Kidney epithelial cell (primary cell): ENCODE measurements around the gene TESK2. TPM values are rescaled to one million over a fixed set of nuclear protein-coding genes. Genes with fewer than 3 reads are reported as not detected.
"Not testable (repeated sequence)": the region's sequence is repeated elsewhere in the genome, so short reads cannot be mapped to it uniquely, and the experiment has no call there.

Experiments used
- DNase-seq: peaks from one replicate; pipeline ENCODE4 v3.0.0-alpha.2; 2010; ENCODE audit warnings: low read depth
- H3K27me3 ChIP-seq: 2 replicates; pipeline ENCODE4 v1.6.0; 2011; ENCODE audit warnings: low read length; ENCODE audit not compliant: control insufficient read depth, insufficient read depth
- H3K36me3 ChIP-seq: 2 replicates; pipeline ENCODE4 v1.5.1; 2011; ENCODE audit warnings: low read length; ENCODE audit not compliant: control insufficient read depth, insufficient read depth
- H3K4me3 ChIP-seq: 2 replicates; pipeline ENCODE4 v1.5.1; 2011; ENCODE audit warnings: low read depth, mild to moderate bottlenecking, control low read depth, low read length
- total RNA-seq: library from RNA; depleted of rRNA; stranded (reverse); fragments of >200 nt; gene quantifications from 2 replicates; pipeline ENCODE4 v1.2.3, GENCODE V29; 2015
- TF ChIP-seq, protein P1 (sequence below): IDR thresholded peaks from 2 replicates; pipeline ENCODE4 v1.5.1; 2011; ENCODE audit warnings: mild to moderate bottlenecking, moderate library complexity, low read length, control low read depth, inconsistent platforms; ENCODE audit not compliant: insufficient read depth, poor library complexity, severe bottlenecking

The TESK2 gene
- total RNA-seq, 1 donor from 2014 or later: 2.5 TPM

- Histone ChIP-seq H3K4me3 (no peak overlapping the region), H3K27me3 (no peaks in the 10 kb centered on the region), H3K36me3 (no peaks in the 10 kb centered on the region)
- DNase-seq: no peak
- TF ChIP-seq, protein P1, sequence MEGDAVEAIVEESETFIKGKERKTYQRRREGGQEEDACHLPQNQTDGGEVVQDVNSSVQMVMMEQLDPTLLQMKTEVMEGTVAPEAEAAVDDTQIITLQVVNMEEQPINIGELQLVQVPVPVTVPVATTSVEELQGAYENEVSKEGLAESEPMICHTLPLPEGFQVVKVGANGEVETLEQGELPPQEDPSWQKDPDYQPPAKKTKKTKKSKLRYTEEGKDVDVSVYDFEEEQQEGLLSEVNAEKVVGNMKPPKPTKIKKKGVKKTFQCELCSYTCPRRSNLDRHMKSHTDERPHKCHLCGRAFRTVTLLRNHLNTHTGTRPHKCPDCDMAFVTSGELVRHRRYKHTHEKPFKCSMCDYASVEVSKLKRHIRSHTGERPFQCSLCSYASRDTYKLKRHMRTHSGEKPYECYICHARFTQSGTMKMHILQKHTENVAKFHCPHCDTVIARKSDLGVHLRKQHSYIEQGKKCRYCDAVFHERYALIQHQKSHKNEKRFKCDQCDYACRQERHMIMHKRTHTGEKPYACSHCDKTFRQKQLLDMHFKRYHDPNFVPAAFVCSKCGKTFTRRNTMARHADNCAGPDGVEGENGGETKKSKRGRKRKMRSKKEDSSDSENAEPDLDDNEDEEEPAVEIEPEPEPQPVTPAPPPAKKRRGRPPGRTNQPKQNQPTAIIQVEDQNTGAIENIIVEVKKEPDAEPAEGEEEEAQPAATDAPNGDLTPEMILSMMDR: no peak
These were observed 35.2 kb upstream of the TESK2 start for GRCh38 chr1:45526135-45526644.

GRCh38 chr1:45523975-45524374 is 33.0 kb upstream of the TESK2 start:
- not testable (repeated sequence) for DNase-seq, H3K36me3 ChIP-seq, H3K4me3 ChIP-seq, H3K27me3 ChIP-seq

GRCh38 chr1:45523516-45523915 is 32.6 kb upstream of the TESK2 start:
- H3K36me3 ChIP-seq, DNase-seq, H3K27me3 ChIP-seq, H3K4me3 ChIP-seq: not testable (repeated sequence)

- Histone ChIP-seq H3K4me3 (peak overlapping the region; percentile 86), H3K36me3 (no peaks in the 10 kb centered on the region), H3K27me3 (no peaks in the 10 kb centered on the region)
- TF ChIP-seq, protein P1: no peak
- DNase-seq: no peak
These were observed 31.6 kb upstream of the TESK2 start for GRCh38 chr1:45522324-45523104.

GRCh38 chr1:45521413-45522323 is 30.7 kb upstream of the TESK2 start, which contains the start of gene PRDX1:
Gene PRDX1, minus strand, starts transcription at chr1:45521884. Its CDS starts 2,841 bp downstream, at chr1:45519043.
- Histone ChIP-seq H3K4me3 (peak within 1 kb of the TSS; percentile 86), H3K27me3 (no peaks in the 10 kb centered on the region), H3K36me3 (peaks cover 1% of the 10 kb centered on the region)
- TF ChIP-seq, protein P1: no peak
- DNase-seq: no peak

GRCh38 chr1:45519774-45520173 is 28.8 kb upstream of the TESK2 start:
- not testable (repeated sequence) for DNase-seq, H3K36me3 ChIP-seq, H3K4me3 ChIP-seq, H3K27me3 ChIP-seq

- TF ChIP-seq, protein P1: no peak
- Histone ChIP-seq H3K4me3 (no peak overlapping the region), H3K27me3 (no peaks in the 10 kb centered on the region), H3K36me3 (peaks cover 4% of the 10 kb centered on the region)
- no peak for DNase-seq
These were observed 27.9 kb upstream of the TESK2 start for GRCh38 chr1:45518910-45519309.

GRCh38 chr1:45518366-45518765 is 27.4 kb upstream of the TESK2 start:
- H3K27me3 ChIP-seq, H3K4me3 ChIP-seq, H3K36me3 ChIP-seq, DNase-seq: not testable (repeated sequence)
